Ammon's horn (tissue), 1 donor: ENCODE measurements around the gene SLC35E3.
"Not testable (repeated sequence)": the region's sequence is repeated elsewhere in the genome, so short reads cannot be mapped to it uniquely, and the experiment has no call there.

Experiments
- DNase-seq: peaks from one replicate; pipeline ENCODE4 v3.0.0-alpha.2; 2016; ENCODE audit warnings: low spot score

Gene SLC35E3

GRCh38 chr12:68796399-68796798, 50.4 kb downstream of the SLC35E3 start:
- no peak for DNase-seq

GRCh38 chr12:68798882-68799234, 52.9 kb downstream of the SLC35E3 start:
- no peak for DNase-seq

- no peak for DNase-seq
These were observed 54.3 kb downstream of the SLC35E3 start for GRCh38 chr12:68800294-68800693.

DNA sequence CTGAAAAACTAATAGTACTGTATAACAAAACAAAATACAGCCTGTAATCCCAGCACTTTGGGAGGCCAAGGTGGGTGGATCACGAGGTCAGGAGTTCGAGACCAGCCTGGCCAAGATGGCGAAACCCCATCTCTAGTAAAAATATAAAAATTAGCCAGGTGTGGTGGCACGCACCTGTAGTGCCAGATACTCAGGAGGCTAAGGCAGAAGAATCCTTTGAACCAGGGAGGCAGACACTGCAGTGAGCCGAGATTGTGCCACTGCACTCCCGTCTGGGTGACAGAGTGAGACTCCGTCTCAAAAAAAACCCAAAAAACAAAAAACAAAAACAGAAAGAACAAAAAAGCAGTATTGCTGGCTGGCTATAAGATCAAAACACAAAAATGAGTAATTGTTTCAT, 55.1 kb downstream of the SLC35E3 start:
- DNase-seq, result not testable (repeated sequence)

DNA sequence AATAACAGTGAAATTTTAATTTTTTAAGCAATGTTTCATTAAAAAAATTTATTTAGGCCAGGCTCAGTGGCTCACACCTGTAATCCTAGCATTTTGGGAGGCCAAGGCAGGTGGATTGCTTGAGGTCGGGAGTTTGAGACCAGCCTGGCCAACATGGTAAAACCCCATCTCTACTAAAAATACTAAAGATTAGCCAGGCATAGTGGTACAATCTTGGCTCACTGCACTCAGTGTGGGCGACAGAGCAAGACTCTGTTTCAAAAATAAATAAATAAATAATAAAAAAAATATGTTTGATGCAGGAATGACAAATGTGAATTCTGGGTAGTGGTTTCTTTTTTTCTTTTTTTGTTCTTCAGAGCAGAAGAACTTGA, 56.4 kb downstream of the SLC35E3 start:
- DNase-seq, result not testable (repeated sequence)

- DNase-seq, result not testable (repeated sequence)
These were observed 57.1 kb downstream of the SLC35E3 start for GRCh38 chr12:68802911-68803651.

DNA sequence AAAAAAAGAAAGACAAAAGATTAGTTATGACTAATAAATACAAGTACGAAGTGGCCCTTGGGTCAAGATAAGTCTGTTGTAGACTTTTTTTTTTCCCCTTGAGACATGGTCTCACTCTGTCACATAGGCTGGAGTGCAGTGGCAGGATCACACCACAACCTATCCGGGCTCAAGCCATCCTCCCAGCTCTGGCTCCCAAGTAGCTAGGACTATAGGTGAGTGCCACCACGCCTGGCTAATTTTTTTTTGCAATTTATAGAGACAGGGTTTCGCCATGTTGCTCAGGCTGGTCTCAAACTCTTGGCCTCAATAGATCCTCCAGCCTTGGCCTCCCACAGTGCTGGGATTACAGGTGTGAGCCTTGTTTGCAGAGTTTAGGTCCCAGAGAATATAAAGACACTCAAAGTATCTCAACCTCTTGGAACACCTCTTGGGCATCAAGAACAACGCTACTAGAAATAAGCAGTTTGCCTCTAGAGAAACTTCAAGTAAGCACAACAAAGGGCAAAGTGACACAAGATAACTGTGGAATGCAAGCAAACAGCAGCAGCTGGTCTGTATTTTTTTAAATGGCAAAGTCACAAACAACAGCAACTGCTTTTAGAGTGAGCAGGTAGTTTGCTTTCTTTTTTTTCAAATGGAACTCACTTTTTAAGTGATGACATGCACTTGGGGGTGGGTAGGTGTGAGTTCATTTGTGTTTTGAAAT, 58.1 kb downstream of the SLC35E3 start:
- no peak for DNase-seq

GRCh38 chr12:68804657-68805591, 58.9 kb downstream of the SLC35E3 start:
- DNase-seq, result no peak

DNA sequence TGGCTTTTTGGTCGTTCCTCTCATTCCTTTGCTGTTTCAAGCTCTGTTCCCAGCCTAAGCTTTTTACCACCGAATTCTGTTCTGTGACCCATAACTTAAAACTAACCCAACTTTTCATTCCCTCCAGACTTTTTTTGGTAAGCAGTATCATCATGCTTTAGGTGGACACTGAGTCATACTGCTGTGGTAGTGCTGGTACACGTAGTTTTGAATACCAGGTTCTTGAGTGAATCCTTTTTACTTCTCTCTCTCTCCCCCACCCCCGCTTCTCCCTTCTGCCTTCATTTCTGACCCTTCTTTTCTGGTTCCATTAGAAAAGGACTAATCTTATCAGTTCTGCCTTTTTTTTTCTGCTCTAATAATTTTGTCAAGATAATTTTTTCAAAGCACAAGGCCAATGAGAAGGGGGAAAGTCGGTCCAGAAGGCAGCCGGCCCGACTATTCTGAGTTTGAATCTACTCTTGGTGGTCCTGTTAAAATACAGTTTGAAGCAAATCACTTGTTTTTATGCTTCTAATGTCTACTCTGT, 59.7 kb downstream of the SLC35E3 start:
- no peak for DNase-seq

DNA sequence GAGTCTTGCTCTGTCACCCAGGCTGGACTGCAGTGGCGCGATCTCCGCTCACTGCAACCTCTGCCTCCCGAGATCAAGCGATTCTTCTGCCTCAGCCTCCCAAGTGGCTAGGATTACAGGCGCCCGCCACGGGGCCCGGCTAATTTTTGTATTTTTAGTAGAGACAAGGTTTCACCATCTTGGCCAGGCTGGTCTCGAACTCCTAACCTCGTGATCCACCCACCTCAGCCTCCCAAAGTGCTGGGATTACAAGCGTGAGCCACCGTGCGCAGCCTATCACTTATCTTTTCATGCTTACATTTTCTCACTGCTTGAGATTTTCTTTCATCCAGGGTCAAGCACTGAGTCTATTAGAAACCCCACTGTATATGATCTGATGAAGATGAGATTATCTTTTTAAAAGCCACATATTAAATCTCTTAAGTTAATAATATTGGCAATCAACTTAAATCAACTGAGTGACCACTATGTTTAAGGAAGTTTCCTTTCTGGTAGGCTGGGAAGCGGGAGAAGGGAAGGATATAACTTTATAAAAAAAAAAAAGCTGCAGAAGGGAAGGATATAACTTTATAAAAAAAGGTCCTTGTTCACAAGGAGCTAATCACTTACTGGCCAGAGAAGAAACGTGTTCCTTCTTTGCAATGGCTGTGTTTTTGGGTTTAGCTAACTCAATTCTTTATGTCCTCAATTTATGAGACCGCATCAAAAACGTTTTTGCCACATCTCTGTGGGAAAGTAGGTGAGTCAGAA, 60.7 kb downstream of the SLC35E3 start:
- no peak for DNase-seq

GRCh38 chr12:68807274-68807575, 61.2 kb downstream of the SLC35E3 start:
- DNase-seq, result not testable (repeated sequence)

DNA sequence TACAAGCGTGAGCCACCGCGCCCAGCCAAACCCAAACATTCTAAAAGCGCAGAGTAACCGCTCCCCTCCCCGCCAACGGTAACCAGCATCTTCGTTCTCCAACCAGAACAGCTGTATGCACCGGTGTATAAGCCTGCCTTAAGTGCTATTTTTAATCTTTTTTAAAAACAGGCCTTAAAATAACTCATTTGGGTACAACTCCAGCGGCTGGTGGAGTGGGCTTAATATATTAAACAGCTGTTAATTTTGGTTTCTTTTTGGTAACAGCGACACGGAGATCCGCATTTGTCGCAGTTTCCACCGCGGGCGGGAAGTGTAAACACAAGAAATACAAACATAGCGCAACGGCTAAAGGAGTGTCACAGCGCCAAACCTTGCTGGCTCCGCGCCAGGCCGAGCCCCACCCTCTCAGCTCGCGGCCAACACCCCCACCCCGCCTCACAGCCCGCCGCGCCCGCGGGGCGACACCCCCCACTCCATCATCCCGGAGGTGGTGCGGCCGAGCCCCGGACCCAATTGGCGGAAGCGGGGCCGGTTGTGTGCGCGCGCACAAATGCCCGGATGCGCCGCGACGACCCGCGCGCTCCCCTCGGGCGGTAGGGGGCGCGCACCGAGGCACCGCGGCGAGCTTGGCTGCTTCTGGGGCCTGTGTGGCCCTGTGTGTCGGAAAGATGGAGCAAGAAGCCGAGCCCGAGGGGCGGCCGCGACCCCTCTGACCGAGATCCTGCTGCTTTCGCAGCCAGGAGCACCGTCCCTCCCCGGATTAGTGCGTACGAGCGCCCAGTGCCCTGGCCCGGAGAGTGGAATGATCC, 61.8 kb downstream of the SLC35E3 start, which contains the start of gene MDM2:
Gene MDM2 (plus strand): TSS at position 602 of the 812 bp plus-strand sequence. CDS start 301 bp downstream, outside the sequence.
- DNase-seq, result peak; percentile 91

DNA sequence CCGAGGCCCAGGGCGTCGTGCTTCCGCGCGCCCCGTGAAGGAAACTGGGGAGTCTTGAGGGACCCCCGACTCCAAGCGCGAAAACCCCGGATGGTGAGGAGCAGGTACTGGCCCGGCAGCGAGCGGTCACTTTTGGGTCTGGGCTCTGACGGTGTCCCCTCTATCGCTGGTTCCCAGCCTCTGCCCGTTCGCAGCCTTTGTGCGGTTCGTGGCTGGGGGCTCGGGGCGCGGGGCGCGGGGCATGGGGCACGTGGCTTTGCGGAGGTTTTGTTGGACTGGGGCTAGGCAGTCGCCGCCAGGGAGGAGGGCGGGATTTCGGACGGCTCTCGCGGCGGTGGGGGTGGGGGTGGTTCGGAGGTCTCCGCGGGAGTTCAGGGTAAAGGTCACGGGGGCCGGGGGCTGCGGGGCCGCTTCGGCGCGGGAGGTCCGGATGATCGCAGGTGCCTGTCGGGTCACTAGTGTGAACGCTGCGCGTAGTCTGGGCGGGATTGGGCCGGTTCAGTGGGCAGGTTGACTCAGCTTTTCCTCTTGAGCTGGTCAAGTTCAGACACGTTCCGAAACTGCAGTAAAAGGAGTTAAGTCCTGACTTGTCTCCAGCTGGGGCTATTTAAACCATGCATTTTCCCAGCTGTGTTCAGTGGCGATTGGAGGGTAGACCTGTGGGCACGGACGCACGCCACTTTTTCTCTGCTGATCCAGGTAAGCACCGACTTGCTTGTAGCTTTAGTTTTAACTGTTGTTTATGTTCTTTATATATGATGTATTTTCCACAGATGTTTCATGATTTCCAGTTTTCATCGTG, 62.6 kb downstream of the SLC35E3 start:
- peak; percentile 76 for DNase-seq

GRCh38 chr12:68809190-68810026, 63.4 kb downstream of the SLC35E3 start:
- DNase-seq, result no peak

GRCh38 chr12:68810027-68810389, 64.0 kb downstream of the SLC35E3 start:
- not testable (repeated sequence) for DNase-seq

GRCh38 chr12:68811573-68811972, 65.6 kb downstream of the SLC35E3 start:
- DNase-seq, result not testable (repeated sequence)

- DNase-seq, result no peak
These were observed 66.7 kb downstream of the SLC35E3 start for GRCh38 chr12:68812553-68813241.

- DNase-seq, result no peak
These were observed 67.2 kb downstream of the SLC35E3 start for GRCh38 chr12:68813242-68813593.
